Left renal cortex interstitium (tissue), 4 donors: ENCODE measurements around the gene WDR74. TPM values are rescaled to one million over a fixed set of nuclear protein-coding genes. Genes with fewer than 3 reads are reported as not detected.

ENCODE experiments used
- DNase-seq, 4 donors: peaks; one replicate each; pipeline ENCODE4 v3.0.0-alpha.2; 2013; ENCODE audit warnings: low read depth in 4 of 4, low spot score in 2 of 4, missing footprints in 1 of 4
- polyA plus RNA-seq, 4 donors: library from polyadenylated mRNA; unstranded; fragments of 120-200 nt; gene quantifications; one replicate each; pipeline ENCODE4 v1.2.1, GENCODE V29; 2013; ENCODE audit not compliant: insufficient read length in 4 of 4

WDR74 gene
- polyA plus RNA-seq, 4 donors: 34.0 to 50.7 (median 46.2) TPM

DNA sequence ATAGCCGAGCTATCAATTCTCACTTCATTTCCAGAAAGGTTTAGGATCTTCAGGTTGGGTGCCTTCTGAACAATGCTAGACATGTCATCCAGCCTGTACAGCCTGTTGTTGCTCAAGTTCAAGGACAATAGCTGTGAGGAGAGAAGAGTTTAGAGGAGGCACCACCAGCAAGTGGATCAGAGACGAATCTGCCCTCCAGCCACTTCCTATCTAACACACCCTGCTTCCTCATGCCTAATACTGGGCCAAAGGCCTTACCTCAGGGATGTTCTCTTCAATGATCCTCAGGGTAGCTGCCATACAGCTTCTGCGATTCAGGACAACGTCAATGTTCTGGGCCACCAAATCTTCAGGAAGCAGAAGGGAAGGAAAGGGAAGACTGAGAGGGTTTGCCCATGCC lies 38.3 kb downstream of the WDR74 start:
- DNase-seq: no peak

DNA sequence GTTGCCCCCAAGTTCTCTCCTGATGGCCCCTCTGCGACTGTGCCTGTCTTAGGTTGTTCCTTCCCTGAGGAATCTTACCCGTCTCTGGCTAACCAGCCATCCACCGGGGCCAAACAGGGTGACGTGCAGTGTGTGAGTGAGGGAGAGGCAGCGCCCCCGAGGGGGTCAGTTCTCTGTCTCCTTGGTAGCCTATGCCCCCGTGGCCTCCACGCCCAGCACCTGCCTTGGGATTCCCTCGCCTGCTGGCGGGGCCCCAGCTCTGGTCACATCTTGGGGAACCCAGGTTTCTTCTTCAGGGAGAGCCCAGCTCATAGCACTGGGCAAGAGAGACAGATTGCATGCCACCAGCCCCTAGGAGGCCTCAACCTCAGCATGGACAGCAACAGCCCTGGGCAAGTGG lies 39.9 kb downstream of the WDR74 start:
- DNase-seq: no peak

DNA sequence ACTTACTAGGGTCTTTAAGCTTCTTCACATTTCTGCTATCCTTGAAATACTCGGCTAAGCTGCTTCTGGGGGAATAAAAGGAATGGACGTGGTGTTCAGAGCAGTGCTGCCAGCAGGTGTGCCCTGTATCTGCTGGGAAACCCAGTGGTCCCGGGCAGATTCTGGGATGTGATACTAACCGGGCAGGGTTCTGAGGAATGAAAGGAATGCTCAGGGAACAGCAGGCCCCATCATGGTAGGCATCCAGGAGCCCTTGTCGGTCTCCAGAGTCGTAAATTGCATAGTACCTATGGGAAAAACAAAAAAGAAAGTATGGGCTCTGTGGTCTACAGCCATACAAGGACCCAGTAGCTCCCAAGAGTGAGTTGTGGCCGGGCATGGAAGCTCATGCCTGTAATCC lies 43.1 kb downstream of the WDR74 start:
- no peak for DNase-seq

DNA sequence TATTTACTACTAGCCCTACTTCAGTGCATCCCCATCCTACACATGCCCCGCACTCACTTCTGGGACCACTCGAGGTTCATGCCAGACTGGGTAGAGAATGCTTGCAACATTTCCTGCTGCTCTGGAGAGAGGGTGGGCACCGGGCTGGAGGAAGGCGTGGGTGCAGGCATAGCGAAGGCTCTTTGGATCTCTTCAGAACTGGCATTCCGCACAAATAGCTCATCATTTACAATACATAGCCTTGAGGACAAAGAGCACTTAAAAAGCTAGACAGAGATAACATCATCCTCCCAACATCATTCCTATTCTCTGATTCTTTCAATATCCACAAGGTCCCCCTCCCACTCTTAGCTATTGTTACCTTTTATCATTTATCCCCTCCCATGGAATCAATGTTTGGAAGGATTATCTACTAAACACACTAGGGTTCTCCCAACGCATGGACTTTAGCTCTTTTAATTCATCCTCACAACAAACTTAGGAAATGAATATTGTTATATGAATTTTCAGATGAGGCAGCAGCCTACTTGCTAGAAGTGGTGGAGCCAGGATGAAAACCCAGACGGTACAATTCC lies 45.1 kb downstream of the WDR74 start:
- DNase-seq: no peak

DNA sequence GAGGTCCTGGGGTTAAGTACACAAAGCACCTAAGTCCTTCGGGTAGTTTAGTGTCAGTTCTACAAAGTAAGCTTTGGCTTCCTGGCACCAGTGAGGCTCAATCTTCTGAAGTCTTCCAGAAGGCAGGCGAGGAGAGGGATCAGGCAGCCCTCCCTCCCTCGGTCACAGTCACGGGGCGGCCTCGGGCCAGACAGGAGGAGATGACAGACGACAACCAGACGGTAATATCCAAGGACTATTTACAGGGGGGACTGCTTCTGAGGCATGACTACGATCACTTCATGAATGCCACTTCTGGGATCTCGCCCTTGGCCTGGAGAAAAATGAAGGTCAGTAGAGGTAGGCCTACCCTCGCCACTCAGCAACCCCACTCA lies 47.2 kb downstream of the WDR74 start:
- DNase-seq: no peak

DNA sequence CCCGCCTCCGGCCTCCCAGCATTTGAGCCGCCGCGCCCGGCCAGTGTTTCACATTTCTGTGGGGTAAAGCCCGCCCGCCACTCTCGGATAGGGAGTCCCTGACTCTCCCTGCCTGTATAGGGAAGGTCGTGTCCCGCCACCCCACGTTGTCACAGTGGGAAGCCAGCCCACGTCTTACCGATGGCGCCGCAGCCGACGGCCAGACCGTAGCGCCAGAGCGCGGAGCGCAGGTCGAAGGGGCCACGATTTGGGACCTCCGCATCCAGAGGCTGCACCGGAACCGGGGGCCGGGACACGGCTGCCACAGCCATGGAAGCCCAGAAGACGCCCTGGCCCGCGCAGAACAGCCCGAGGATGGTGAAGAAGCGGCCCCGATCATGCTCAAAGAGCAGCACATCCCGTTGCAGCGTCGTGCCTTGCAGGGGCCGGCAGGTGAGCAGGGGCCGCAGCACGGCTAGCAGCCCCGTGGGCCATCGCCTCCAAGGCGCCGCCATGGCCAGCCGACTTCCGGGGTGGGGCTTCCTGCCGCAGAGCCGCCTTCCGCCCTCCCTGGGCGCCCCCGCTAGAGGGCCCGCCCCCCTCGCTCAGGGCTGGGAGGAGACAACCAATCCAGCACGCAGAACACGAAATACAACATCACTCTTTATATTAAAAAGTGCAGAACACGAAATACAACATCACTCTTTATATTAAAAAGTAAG lies 47.7 kb downstream of the WDR74 start, which contains the start of gene TMEM223:
TSS of gene TMEM223 (minus strand) at position 506 of the 701 bp plus-strand sequence. CDS start at position 494, 12 bp downstream.
- peak in 3 of 4 donors; percentile 64 to 77 (median 65) for DNase-seq

DNA sequence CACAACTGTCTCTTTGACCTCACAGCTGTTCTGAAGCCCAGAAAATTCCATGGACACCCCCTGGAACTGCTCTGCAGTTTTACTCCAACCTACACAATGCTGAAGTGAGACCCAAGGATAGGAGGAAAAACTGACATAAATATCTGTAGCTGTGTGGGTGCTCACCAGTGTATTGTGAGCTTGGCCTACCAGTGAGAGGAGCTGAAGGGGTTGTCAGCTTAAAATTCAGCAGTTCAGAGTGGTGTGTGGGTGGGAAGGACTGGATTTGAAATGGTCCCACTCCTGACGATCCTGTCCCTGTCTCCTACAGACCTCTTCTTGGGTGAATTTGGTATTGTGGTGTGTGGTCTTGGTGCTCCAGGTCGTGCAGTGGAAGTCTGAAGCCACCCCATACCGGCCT lies 49.8 kb downstream of the WDR74 start:
- no peak for DNase-seq

DNA sequence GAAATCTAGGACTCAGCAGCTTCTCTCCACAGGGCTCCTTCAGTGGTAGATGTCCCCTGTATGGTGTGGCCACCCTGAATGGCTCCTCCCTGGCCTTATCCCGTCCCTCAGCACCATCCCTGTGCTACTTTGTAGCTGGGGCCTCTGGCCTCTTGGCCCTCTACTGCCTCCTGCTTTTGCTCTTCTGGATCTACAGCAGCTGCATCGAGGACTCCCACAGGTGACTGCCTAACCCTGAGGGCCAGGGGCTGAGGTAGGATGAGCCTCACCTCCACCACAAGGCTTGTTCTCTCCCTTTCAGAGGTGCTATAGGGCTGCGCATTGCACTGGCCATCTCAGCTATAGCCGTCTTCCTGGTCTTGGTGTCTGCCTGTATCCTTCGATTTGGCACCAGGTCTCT lies 50.4 kb downstream of the WDR74 start:
- no peak for DNase-seq

DNA sequence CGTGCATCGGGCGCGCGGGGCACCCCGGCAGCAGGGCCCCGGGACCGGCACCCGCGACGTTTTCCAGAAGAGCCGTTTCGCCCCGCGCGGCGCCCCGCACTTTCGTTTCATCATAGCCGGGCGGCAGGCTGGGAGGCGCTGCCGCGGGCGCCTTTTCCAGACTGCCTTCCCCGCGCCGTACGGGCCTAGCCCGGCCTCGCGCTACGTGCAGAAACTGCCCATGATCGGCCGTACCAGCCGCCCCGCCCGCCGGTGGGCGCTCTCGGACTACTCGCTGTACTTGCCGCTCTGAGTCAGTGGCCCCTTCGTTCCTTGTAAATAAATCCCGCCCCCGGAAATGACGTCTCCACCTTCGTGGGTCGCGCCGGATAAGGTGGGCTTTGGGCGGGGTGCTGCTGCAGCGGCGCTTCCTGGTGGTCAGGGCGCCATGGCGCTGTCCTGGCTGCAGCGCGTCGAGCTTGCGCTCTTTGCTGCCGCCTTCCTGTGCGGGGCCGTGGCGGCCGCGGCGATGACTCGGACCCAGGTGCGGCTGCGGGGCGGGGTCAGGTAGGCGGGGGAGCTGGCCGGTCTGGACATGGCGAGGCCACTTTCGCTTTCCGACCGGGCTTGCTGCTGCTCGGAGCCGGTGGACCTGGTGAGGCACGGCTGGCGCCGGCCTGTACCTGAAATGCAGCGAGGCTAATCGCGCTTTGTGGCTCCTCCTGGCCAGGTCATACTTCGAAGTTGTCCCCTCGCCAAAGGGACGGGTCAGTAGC lies 52.2 kb downstream of the WDR74 start, which contains the start of gene TMEM179B:
TSS of gene TMEM179B (plus strand) at position 398 of the 755 bp plus-strand sequence. CDS start at position 428, 30 bp downstream.
- peak; percentile 94 to 98 (median 97) for DNase-seq

DNA sequence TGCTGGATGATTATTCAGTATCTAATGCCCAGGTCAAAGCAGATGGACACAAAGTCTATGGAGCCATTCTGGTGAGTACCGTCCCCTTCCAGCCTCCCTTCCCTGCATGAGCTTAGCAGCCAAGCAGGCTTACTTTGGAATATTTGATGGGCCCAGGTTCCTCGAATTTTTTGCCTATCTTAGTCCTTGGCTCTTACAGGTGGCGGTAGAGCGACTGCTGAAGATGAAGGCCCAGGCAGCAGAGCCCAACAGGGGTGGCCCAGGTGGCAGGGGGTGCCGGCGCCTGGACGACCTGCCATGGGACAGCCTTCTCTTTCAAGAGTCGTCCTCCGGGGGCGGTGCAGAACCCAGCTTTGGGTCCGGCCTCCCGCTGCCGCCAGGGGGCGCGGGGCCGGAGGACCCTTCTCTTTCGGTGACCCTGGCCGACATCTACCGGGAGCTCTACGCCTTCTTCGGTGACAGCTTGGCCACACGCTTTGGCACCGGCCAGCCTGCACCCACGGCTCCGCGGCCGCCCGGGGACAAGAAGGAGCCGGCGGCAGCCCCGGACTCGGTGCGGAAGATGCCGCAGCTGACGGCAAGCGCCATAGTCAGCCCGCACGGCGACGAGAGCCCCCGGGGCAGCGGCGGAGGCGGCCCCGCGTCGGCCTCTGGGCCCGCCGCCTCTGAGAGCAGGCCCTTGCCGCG lies 52.9 kb downstream of the WDR74 start:
- peak in 3 of 4 donors; percentile 81 to 89 (median 84) for DNase-seq

Other genes starting within 250 kb of the WDR74 start
- 10 to 100 TPM; 19.7 to 28.5 (median 22.7) TPM for gene TUT1, start 248.1 kb downstream of the WDR74 start, polyA plus RNA-seq
- 10 to 100 TPM; 86.4 to 99.3 (median 90.3) TPM for gene MTA2, start 237.7 kb downstream of the WDR74 start, polyA plus RNA-seq
- gene EML3, start 226.8 kb downstream of the WDR74 start, polyA plus RNA-seq: 10 to 100 TPM; 25.9 to 46.8 (median 41.2) TPM
- gene ROM1, start 226.3 kb downstream of the WDR74 start, polyA plus RNA-seq: 1 to 10 TPM; 2.8 to 4.8 (median 4.0) TPM
- gene B3GAT3, start 217.6 kb downstream of the WDR74 start, polyA plus RNA-seq: 10 to 100 TPM; 21.3 to 44.9 (median 41.3) TPM
- gene GANAB, start 193.0 kb downstream of the WDR74 start, polyA plus RNA-seq: 100 to 1,000 TPM; 373 to 393 (median 382) TPM
- 10 to 100 TPM; 18.3 to 23.9 (median 21.8) TPM for gene INTS5, start 186.3 kb downstream of the WDR74 start, polyA plus RNA-seq
- gene C11orf98, start 174.4 kb downstream of the WDR74 start, polyA plus RNA-seq: 10 to 100 TPM; 49.4 to 63.8 (median 57.8) TPM
- gene CSKMT, start 174.3 kb downstream of the WDR74 start, polyA plus RNA-seq: 1 to 10 TPM; 3.9 to 8.9 (median 6.2) TPM
- 10 to 100 TPM in 2 of 4 donors, 1 to 10 TPM in 2; 7.7 to 13.9 (median 11.1) TPM for gene UQCC3, start 167.9 kb downstream of the WDR74 start, polyA plus RNA-seq
- 10 to 100 TPM in 1 of 4 donors, 1 to 10 TPM in 3; 5.3 to 12.9 (median 9.0) TPM for gene LBHD1, start 167.3 kb downstream of the WDR74 start, polyA plus RNA-seq
- gene UBXN1, start 160.5 kb downstream of the WDR74 start, polyA plus RNA-seq: 100 to 1,000 TPM; 151 to 187 (median 174) TPM
- gene LRRN4CL, start 150.1 kb downstream of the WDR74 start, polyA plus RNA-seq: 1 to 10 TPM in 3 of 4 donors, under 1 TPM in 1; 0.99 to 1.3 (median 1.1) TPM
- 10 to 100 TPM; 64.2 to 81.1 (median 72.0) TPM for gene BSCL2, start 132.2 kb downstream of the WDR74 start, polyA plus RNA-seq
- gene GNG3, start 131.9 kb downstream of the WDR74 start, polyA plus RNA-seq: 1 to 10 TPM; 1.4 to 3.8 (median 2.4) TPM
- gene HNRNPUL2, start 112.1 kb downstream of the WDR74 start, polyA plus RNA-seq: 10 to 100 TPM; 75.9 to 91.8 (median 81.6) TPM
- 10 to 100 TPM; 35.7 to 47.7 (median 42.8) TPM for gene TTC9C, start 111.1 kb downstream of the WDR74 start, polyA plus RNA-seq
- gene ZBTB3, start 85.4 kb downstream of the WDR74 start, polyA plus RNA-seq: 1 to 10 TPM; 8.0 to 9.6 (median 8.5) TPM
- 100 to 1,000 TPM; 132 to 173 (median 146) TPM for gene POLR2G, start 78.0 kb downstream of the WDR74 start, polyA plus RNA-seq
- 10 to 100 TPM; 27.5 to 40.2 (median 37.2) TPM for gene TAF6L, start 68.2 kb downstream of the WDR74 start, polyA plus RNA-seq
- gene TMEM179B, start 52.2 kb downstream of the WDR74 start, polyA plus RNA-seq: 10 to 100 TPM; 65.7 to 71.3 (median 67.2) TPM
- 10 to 100 TPM; 25.2 to 36.2 (median 29.6) TPM for gene TMEM223, start 47.6 kb downstream of the WDR74 start, polyA plus RNA-seq
- gene NXF1, start 34.1 kb downstream of the WDR74 start, polyA plus RNA-seq: 100 to 1,000 TPM; 108 to 134 (median 119) TPM
- 10 to 100 TPM; 53.8 to 61.9 (median 56.1) TPM for gene STX5, start 7.5 kb downstream of the WDR74 start, polyA plus RNA-seq
- under 1 TPM in 1 of 4 donors, not detected in 3; 0.33 TPM for gene TEX54, start 6.7 kb downstream of the WDR74 start, polyA plus RNA-seq
- 100 to 1,000 TPM; 159 to 219 (median 183) TPM for gene SLC3A2, start 41.3 kb upstream of the WDR74 start, polyA plus RNA-seq
- under 1 TPM in 2 of 4 donors, not detected in 2; 0.05 to 0.12 TPM for gene CHRM1, start 81.8 kb upstream of the WDR74 start, polyA plus RNA-seq
- 10 to 100 TPM; 19.9 to 38.0 (median 30.4) TPM for gene SLC22A6, start 145.4 kb upstream of the WDR74 start, polyA plus RNA-seq
- gene SLC22A8, start 176.3 kb upstream of the WDR74 start, polyA plus RNA-seq: 10 to 100 TPM; 26.6 to 57.9 (median 43.2) TPM